ENCODE results near the gene SPINT3.

DNA sequence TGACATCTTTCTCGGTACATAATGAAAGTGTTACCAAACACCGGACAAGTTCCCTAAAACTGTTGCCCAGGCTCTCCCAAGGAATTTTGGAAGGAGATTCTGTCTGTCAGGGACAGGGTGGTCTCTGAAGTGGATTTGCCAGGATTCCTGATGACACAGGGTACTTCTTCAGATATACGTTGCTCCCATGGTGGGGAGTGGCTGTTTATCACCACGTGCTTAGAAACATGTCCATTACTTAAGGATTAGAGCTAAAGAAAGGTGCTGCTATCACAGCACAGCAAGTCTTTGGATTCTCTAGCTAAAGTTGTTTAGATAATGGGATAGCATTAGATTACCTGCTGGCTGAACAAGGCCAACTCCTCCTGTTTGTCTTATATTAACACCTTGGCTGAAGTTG is 6.3 kb downstream of the SPINT3 start:
- no peak for TF ChIP-seq ZFP30 (CRISPR knock-in tag; IDR thresholded peaks at IDR 0.05)
- no peak for TF ChIP-seq RARB (CRISPR knock-in tag; IDR thresholded peaks at IDR 0.05)
- no peak for TF ChIP-seq BACH2 (CRISPR knock-in tag; IDR thresholded peaks at IDR 0.05; ENCODE audit: borderline replicate concordance)
- TF ChIP-seq ZC3H10 (CRISPR knock-in tag; IDR thresholded peaks at IDR 0.05): no peak
- no peak for TF ChIP-seq PPARA (CRISPR knock-in tag; IDR thresholded peaks at IDR 0.05; ENCODE audit: borderline replicate concordance)
- no peak for TF ChIP-seq ARNTL (CRISPR knock-in tag; IDR thresholded peaks at IDR 0.05; ENCODE audit: borderline replicate concordance, low read depth)
- no peak for TF ChIP-seq CREB5 (CRISPR knock-in tag; IDR thresholded peaks at IDR 0.05; ENCODE audit: low read depth)

All from SK-N-SH treated with all-trans-retinoic acid at 6 μM for 48 hours (cell line).